Astrocyte (in vitro differentiated cells and primary cell): ENCODE measurements around the gene DDX31. TPM values are rescaled to one million over a fixed set of nuclear protein-coding genes. Genes with fewer than 3 reads are reported as not detected.

Experiments
- DNase-seq: peaks from one replicate; pipeline ENCODE4 v3.0.0-alpha.2; 2010; ENCODE audit warnings: low read depth
- FAIRE-seq: peaks from 2 replicates; lab custom pipeline; 2011; peaks lifted over from hg19 to GRCh38; lab: Jason Lieb, UNC
- H2AFZ ChIP-seq: 2 replicates; pipeline ENCODE4 v1.6.0; 2012; ENCODE audit warnings: low read depth, low read length, inconsistent platforms
- H3K27ac ChIP-seq: 2 replicates; pipeline ENCODE4 v1.5.1; 2011; ENCODE audit warnings: low read depth, low read length, inconsistent platforms
- H3K27me3 ChIP-seq: 2 replicates; pipeline ENCODE4 v1.6.0; 2011; ENCODE audit warnings: low read length, inconsistent platforms; ENCODE audit not compliant: insufficient read depth
- H3K36me3 ChIP-seq: 2 replicates; pipeline ENCODE4 v1.5.1; 2011; ENCODE audit warnings: low read length, inconsistent platforms; ENCODE audit not compliant: insufficient read depth
- H3K4me1 ChIP-seq: 2 replicates; pipeline ENCODE4 v1.5.1; 2011; ENCODE audit warnings: low read length, inconsistent platforms; ENCODE audit not compliant: insufficient read depth
- H3K4me2 ChIP-seq: 2 replicates; pipeline ENCODE4 v1.6.0; 2012; ENCODE audit warnings: low read length, inconsistent platforms
- H3K4me3 ChIP-seq: 2 replicates; pipeline ENCODE4 v1.5.1; 2011; ENCODE audit warnings: low read depth, mild to moderate bottlenecking, low read length, inconsistent platforms; ENCODE audit not compliant: insufficient read depth
- H3K79me2 ChIP-seq: 2 replicates; pipeline ENCODE4 v1.6.0; 2012; ENCODE audit warnings: mild to moderate bottlenecking, low read length, inconsistent platforms; ENCODE audit not compliant: insufficient read depth
- H3K9ac ChIP-seq: 2 replicates; pipeline ENCODE4 v1.6.0; 2012; ENCODE audit warnings: mild to moderate bottlenecking, low read length, inconsistent platforms
- H3K9me3 ChIP-seq: 2 replicates; pipeline ENCODE4 v1.5.1; 2012; ENCODE audit warnings: low read depth, mild to moderate bottlenecking, low read length, inconsistent platforms; ENCODE audit not compliant: insufficient read depth
- H4K20me1 ChIP-seq: 2 replicates; pipeline ENCODE4 v1.6.0; 2012; ENCODE audit warnings: low read length, inconsistent platforms; ENCODE audit not compliant: insufficient read depth
- H3K27ac Mint-ChIP-seq: one replicate; pipeline ENCODE4 v1.8.0; 2021; ENCODE audit warnings: mild to moderate bottlenecking, mixed read lengths; ENCODE audit not compliant: unreplicated experiment
- H3K27me3 Mint-ChIP-seq: one replicate; pipeline ENCODE4 v1.8.0; 2021; ENCODE audit warnings: low read depth, mixed read lengths; ENCODE audit not compliant: unreplicated experiment
- H3K36me3 Mint-ChIP-seq: one replicate; pipeline ENCODE4 v1.8.0; 2021; ENCODE audit warnings: low read depth, mixed read lengths; ENCODE audit not compliant: unreplicated experiment
- H3K4me1 Mint-ChIP-seq: one replicate; pipeline ENCODE4 v1.8.0; 2021; ENCODE audit warnings: low read depth, mixed read lengths; ENCODE audit not compliant: unreplicated experiment
- H3K4me3 Mint-ChIP-seq: one replicate; pipeline ENCODE4 v1.8.0; 2021; ENCODE audit warnings: mild to moderate bottlenecking, moderate library complexity, mixed read lengths; ENCODE audit not compliant: unreplicated experiment
- H3K9me3 Mint-ChIP-seq: one replicate; pipeline ENCODE4 v1.8.0; 2021; ENCODE audit warnings: mild to moderate bottlenecking, mixed read lengths; ENCODE audit not compliant: unreplicated experiment
- EZH2 ChIP-seq: IDR thresholded peaks from 2 replicates; pipeline ENCODE4 v1.6.1; 2012; ENCODE audit warnings: mild to moderate bottlenecking, low read length, inconsistent platforms; ENCODE audit not compliant: insufficient read depth
- total RNA-seq: library from RNA; stranded (reverse); gene quantifications from 2 replicates; pipeline ENCODE4 v1.2.1, GENCODE V29; 2021
- TF ChIP-seq, protein P1 (sequence below): IDR thresholded peaks from 2 replicates; pipeline ENCODE4 v1.5.1; 2011; ENCODE audit warnings: low read depth, mild to moderate bottlenecking, inconsistent platforms, low read length, moderate library complexity; ENCODE audit not compliant: insufficient read depth

Gene DDX31
- total RNA-seq, 1 donor from 2014 or later = 20.5 TPM

- Mint-ChIP-seq H3K4me1 (peaks cover 10% of the 10 kb centered on the region), H3K9me3 (no peaks in the 10 kb centered on the region), H3K27ac (no peak overlapping the region), H3K36me3 (peaks cover 43% of the 10 kb centered on the region), H3K4me3 (no peak overlapping the region), H3K27me3 (peaks cover 16% of the 10 kb centered on the region)
- Histone ChIP-seq H3K36me3 (peaks cover 6% of the 10 kb centered on the region), H3K4me1 (no peaks in the 10 kb centered on the region), H3K4me3 (no peak overlapping the region), H3K79me2 (no peaks in the 10 kb centered on the region), H3K4me2 (no peak overlapping the region), H2AFZ (no peak overlapping the region), H4K20me1 (peaks cover 67% of the 10 kb centered on the region), H3K27ac (no peak overlapping the region), H3K9me3 (no peaks in the 10 kb centered on the region), H3K9ac (no peak overlapping the region), H3K27me3 (peaks cover 5% of the 10 kb centered on the region)
- FAIRE-seq = no peak
- no peak for TF ChIP-seq EZH2
- TF ChIP-seq, protein P1, sequence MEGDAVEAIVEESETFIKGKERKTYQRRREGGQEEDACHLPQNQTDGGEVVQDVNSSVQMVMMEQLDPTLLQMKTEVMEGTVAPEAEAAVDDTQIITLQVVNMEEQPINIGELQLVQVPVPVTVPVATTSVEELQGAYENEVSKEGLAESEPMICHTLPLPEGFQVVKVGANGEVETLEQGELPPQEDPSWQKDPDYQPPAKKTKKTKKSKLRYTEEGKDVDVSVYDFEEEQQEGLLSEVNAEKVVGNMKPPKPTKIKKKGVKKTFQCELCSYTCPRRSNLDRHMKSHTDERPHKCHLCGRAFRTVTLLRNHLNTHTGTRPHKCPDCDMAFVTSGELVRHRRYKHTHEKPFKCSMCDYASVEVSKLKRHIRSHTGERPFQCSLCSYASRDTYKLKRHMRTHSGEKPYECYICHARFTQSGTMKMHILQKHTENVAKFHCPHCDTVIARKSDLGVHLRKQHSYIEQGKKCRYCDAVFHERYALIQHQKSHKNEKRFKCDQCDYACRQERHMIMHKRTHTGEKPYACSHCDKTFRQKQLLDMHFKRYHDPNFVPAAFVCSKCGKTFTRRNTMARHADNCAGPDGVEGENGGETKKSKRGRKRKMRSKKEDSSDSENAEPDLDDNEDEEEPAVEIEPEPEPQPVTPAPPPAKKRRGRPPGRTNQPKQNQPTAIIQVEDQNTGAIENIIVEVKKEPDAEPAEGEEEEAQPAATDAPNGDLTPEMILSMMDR = no peak
- no peak for DNase-seq
Measured at GRCh38 chr9:132597073-132597775, 72.6 kb downstream of the DDX31 start.

DNA sequence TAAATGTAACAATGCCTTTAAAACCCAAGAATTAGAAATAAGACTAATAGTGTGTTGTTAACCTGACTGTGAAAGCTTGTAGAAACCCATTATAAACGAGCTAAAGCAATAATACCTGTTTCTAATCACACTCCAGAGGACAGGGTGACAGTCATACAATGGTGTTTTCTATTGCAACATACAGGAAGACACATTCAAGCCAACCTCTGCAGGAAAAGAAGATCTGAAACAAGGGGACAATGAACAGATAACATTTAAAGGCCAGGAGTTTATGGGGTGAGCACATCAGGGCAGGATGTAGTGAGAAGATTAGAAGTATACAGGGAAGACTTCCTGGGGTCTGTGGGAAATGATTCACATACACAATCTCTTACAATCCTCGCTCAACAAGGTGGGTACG lies 73.6 kb downstream of the DDX31 start:
- Histone ChIP-seq H3K4me2 (no peak overlapping the region), H3K9me3 (no peaks in the 10 kb centered on the region), H3K27ac (no peak overlapping the region), H4K20me1 (peaks cover 74% of the 10 kb centered on the region), H3K79me2 (no peaks in the 10 kb centered on the region), H3K27me3 (peaks cover 14% of the 10 kb centered on the region), H3K9ac (no peak overlapping the region), H3K4me1 (no peaks in the 10 kb centered on the region), H3K36me3 (peaks cover 6% of the 10 kb centered on the region), H2AFZ (no peak overlapping the region), H3K4me3 (no peak overlapping the region)
- DNase-seq = no peak
- Mint-ChIP-seq H3K27ac (no peak overlapping the region), H3K4me1 (peaks cover 5% of the 10 kb centered on the region), H3K9me3 (no peaks in the 10 kb centered on the region), H3K4me3 (no peak overlapping the region), H3K27me3 (peaks cover 24% of the 10 kb centered on the region), H3K36me3 (peaks cover 41% of the 10 kb centered on the region)
- FAIRE-seq = no peak
- TF ChIP-seq EZH2 = no peak
- TF ChIP-seq, protein P1 = no peak

- H3K36me3 ChIP-seq = peaks cover 3% of the 10 kb centered on the region
Measured at GRCh38 chr9:132595319-132595718, 74.5 kb downstream of the DDX31 start.

More at GRCh38 chr9:132595319-132595718, 74.5 kb downstream of the DDX31 start:
- Histone ChIP-seq H3K27me3 (peaks cover 23% of the 10 kb centered on the region), H3K4me3 (no peak overlapping the region), H3K9ac (no peak overlapping the region), H3K79me2 (no peaks in the 10 kb centered on the region), H3K9me3 (no peaks in the 10 kb centered on the region), H2AFZ (no peak overlapping the region), H3K27ac (no peak overlapping the region), H4K20me1 (peaks cover 81% of the 10 kb centered on the region), H3K4me2 (no peak overlapping the region), H3K4me1 (no peaks in the 10 kb centered on the region)
- no peak overlapping the region for H3K27ac Mint-ChIP-seq
- FAIRE-seq (no peak), DNase-seq (no peak)
- no peaks in the 10 kb centered on the region for H3K9me3 Mint-ChIP-seq
- no peak overlapping the region for H3K4me3 Mint-ChIP-seq
- H3K4me1 Mint-ChIP-seq = peaks cover 5% of the 10 kb centered on the region
- H3K27me3 Mint-ChIP-seq = peaks cover 30% of the 10 kb centered on the region
- H3K36me3 Mint-ChIP-seq = peaks cover 33% of the 10 kb centered on the region
- TF ChIP-seq, protein P1 = no peak
- TF ChIP-seq EZH2 = no peak
